OCI-LY1 (cell line): ENCODE data around the gene ASB12.

Experiments
- EZH2 ChIP-seq: fragments of 200-600 bp; sonication (generic), shearing (Covaris generic); IDR thresholded peaks from 2 replicates; pipeline ENCODE4 v1.8.0; 2017; ENCODE audit warnings: borderline replicate concordance, mixed run types, mild to moderate bottlenecking, antibody characterized with exemption, low read length, moderate library complexity, mixed read lengths
- TF ChIP-seq, protein P1 (sequence below): fragments of 200-600 bp; sonication (generic), shearing (Covaris generic); IDR thresholded peaks from 2 replicates; pipeline ENCODE4 v1.5.1; 2017; ENCODE audit warnings: mild to moderate bottlenecking, antibody characterized with exemption, low read length, moderate library complexity, mixed read lengths

DNA sequence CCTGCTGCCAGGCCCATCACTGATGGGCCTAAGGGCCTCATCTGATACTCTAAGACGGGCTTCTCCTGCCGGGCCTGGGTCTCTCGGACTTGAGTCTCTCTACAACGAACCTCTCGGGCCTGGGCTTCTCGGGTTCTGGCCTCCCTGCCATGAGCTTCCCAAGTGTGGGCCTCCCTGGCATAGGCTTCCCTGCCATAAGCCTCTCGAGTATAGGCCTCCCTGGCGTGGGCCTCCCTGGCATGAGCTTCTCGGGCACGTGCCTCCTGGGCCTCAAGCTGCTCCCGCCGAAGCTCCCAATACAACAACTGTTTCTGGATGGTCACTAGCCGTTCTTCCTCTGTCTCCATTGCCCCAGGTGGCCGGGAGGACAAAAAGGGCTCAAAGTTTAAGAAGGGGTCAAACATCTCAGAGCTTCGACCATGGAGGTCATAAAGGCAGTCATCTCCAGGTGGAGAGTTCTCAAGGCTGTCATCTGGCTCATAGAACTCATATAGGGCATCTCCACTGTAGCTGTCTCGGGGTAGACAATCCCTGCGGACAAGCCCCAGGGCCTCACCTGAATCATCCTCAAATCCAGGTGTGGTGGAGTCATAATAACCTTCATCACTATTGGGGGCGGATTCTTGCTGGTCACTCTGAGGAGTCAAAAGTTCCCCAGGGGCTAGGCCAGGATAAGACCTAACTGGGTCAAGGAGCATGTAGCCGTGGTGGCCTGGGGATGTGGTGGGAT lies 39.0 kb downstream of the ASB12 start:
- TF ChIP-seq, protein P1, sequence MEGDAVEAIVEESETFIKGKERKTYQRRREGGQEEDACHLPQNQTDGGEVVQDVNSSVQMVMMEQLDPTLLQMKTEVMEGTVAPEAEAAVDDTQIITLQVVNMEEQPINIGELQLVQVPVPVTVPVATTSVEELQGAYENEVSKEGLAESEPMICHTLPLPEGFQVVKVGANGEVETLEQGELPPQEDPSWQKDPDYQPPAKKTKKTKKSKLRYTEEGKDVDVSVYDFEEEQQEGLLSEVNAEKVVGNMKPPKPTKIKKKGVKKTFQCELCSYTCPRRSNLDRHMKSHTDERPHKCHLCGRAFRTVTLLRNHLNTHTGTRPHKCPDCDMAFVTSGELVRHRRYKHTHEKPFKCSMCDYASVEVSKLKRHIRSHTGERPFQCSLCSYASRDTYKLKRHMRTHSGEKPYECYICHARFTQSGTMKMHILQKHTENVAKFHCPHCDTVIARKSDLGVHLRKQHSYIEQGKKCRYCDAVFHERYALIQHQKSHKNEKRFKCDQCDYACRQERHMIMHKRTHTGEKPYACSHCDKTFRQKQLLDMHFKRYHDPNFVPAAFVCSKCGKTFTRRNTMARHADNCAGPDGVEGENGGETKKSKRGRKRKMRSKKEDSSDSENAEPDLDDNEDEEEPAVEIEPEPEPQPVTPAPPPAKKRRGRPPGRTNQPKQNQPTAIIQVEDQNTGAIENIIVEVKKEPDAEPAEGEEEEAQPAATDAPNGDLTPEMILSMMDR, result no peak
- TF ChIP-seq EZH2, result no peak
